Osteoblast (primary cell): ENCODE results near the gene CMIP. TPM values are rescaled to one million over a fixed set of nuclear protein-coding genes. Genes with fewer than 3 reads are reported as not detected.
A peak's percentile ranks its signal among the peaks of the same experiment; 100 is the strongest.

Experiments
- DNase-seq: peaks from one replicate; pipeline ENCODE4 v3.0.0; 2011; ENCODE audit warnings: low spot score, mixed read lengths; ENCODE audit not compliant: insufficient read length; ENCODE audit errors: missing footprints
- H2AFZ ChIP-seq: 2 replicates; pipeline ENCODE4 v1.6.0; 2011; ENCODE audit warnings: mild to moderate bottlenecking, low read length
- H3K27ac ChIP-seq: 2 replicates; pipeline ENCODE4 v1.5.1; 2011; ENCODE audit warnings: mild to moderate bottlenecking, low read depth, low read length, moderate library complexity
- H3K27me3 ChIP-seq: 2 replicates; pipeline ENCODE4 v1.6.0; 2012; ENCODE audit warnings: mild to moderate bottlenecking, control low read depth, inconsistent platforms, low read length, moderate library complexity; ENCODE audit not compliant: insufficient read depth
- H3K36me3 ChIP-seq: 2 replicates; pipeline ENCODE4 v1.5.1; 2011; ENCODE audit warnings: mild to moderate bottlenecking, low read length, control low read depth, moderate library complexity; ENCODE audit not compliant: insufficient read depth
- H3K4me1 ChIP-seq: 2 replicates; pipeline ENCODE4 v1.5.1; 2011; ENCODE audit warnings: mild to moderate bottlenecking, low read length, control low read depth, moderate library complexity; ENCODE audit not compliant: insufficient read depth
- H3K4me2 ChIP-seq: 2 replicates; pipeline ENCODE4 v1.6.0; 2011; ENCODE audit warnings: mild to moderate bottlenecking, low read length; ENCODE audit not compliant: insufficient read depth
- H3K4me3 ChIP-seq: fragments of 200-600 bp; sonication (generic); 3 replicates; pipeline ENCODE4 v1.5.1; 2012; ENCODE audit warnings: mild to moderate bottlenecking, low read length, inconsistent platforms; ENCODE audit not compliant: insufficient read depth
- H3K79me2 ChIP-seq: 2 replicates; pipeline ENCODE4 v1.6.0; 2012; ENCODE audit warnings: mild to moderate bottlenecking, low read length, control low read depth, inconsistent platforms; ENCODE audit not compliant: insufficient read depth
- H3K9me3 ChIP-seq: 2 replicates; pipeline ENCODE4 v1.5.1; 2011; ENCODE audit warnings: low read depth, low read length, control low read depth
- H4K20me1 ChIP-seq: 2 replicates; pipeline ENCODE4 v1.6.0; 2012; ENCODE audit warnings: mild to moderate bottlenecking, low read length, control low read depth; ENCODE audit not compliant: insufficient read depth
- total RNA-seq: library from RNA; depleted of rRNA; stranded (reverse); fragments of >200 nt; gene quantifications from 2 replicates; pipeline ENCODE4 v1.2.3, GENCODE V29; 2012
- TF ChIP-seq, protein P1 (sequence below): IDR thresholded peaks from 2 replicates; pipeline ENCODE4 v1.5.1; 2011; ENCODE audit warnings: mild to moderate bottlenecking, low read depth, low read length, moderate library complexity; ENCODE audit errors: extremely low read depth

The CMIP gene
- total RNA-seq, 1 donor: 8.3 TPM

DNA sequence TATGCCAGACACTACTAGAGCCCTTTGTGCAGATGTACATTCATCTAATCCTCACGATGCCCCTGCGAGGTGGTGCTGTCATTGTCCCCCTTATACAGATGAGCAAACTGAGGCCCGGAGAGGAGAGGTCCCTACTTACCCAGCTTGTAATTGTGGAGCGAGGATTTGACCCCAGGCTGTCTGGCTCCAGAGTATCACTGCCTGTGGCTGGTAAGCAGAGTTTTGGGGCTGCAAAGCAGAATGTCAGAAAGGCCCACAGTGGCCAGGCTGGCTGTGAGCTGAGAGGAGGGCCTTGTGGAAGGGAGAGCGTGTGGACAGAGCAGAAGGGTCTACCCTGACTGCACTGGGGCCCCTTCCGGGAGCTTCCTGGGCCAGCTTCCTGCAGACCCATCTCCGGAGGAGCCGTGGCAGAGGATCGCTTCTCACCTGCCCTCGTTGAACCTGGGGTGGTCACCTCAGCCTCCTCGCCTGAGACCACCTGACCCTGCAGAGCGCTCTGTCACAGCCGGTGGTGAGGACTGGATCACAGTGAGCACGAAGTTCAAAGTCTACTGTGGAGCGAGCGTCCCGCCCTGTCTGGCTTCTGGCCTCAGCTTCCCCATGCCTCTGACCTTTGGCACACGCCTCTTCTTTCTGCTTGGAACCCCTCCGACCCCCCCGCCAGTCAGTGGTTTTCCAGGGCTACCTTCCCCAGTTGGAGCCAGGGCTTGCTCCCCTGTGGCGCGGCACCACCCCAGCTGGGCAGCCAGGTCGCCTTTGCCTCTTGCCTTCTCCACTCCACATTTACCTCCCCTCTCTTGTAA lies 12.1 kb downstream of the CMIP start:
- no peak overlapping the region for H2AFZ ChIP-seq
- H3K79me2 ChIP-seq: peaks cover 83% of the 10 kb centered on the region
- no peak overlapping the region for H3K4me3 ChIP-seq
- no peaks in the 10 kb centered on the region for H3K27me3 ChIP-seq
- no peak overlapping the region for H3K4me2 ChIP-seq
- H3K27ac ChIP-seq: no peak overlapping the region
- TF ChIP-seq, protein P1, sequence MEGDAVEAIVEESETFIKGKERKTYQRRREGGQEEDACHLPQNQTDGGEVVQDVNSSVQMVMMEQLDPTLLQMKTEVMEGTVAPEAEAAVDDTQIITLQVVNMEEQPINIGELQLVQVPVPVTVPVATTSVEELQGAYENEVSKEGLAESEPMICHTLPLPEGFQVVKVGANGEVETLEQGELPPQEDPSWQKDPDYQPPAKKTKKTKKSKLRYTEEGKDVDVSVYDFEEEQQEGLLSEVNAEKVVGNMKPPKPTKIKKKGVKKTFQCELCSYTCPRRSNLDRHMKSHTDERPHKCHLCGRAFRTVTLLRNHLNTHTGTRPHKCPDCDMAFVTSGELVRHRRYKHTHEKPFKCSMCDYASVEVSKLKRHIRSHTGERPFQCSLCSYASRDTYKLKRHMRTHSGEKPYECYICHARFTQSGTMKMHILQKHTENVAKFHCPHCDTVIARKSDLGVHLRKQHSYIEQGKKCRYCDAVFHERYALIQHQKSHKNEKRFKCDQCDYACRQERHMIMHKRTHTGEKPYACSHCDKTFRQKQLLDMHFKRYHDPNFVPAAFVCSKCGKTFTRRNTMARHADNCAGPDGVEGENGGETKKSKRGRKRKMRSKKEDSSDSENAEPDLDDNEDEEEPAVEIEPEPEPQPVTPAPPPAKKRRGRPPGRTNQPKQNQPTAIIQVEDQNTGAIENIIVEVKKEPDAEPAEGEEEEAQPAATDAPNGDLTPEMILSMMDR: no peak
- H3K4me1 ChIP-seq: peaks cover 11% of the 10 kb centered on the region
- H4K20me1 ChIP-seq: peaks cover 71% of the 10 kb centered on the region
- no peak for DNase-seq
- H3K9me3 ChIP-seq: no peaks in the 10 kb centered on the region
- peaks cover 4% of the 10 kb centered on the region for H3K36me3 ChIP-seq

- Histone ChIP-seq H3K27ac (peak overlapping the region; percentile 68), H3K27me3 (no peaks in the 10 kb centered on the region), H3K4me1 (peaks cover 13% of the 10 kb centered on the region), H3K36me3 (peaks cover 4% of the 10 kb centered on the region), H3K9me3 (no peaks in the 10 kb centered on the region), H3K79me2 (peaks cover 78% of the 10 kb centered on the region), H3K4me2 (peak overlapping the region; percentile 58), H2AFZ (no peak overlapping the region), H4K20me1 (peaks cover 71% of the 10 kb centered on the region), H3K4me3 (no peak overlapping the region)
- TF ChIP-seq, protein P1: no peak
- DNase-seq: peak; percentile 99
These were observed 12.9 kb downstream of the CMIP start for GRCh38 chr16:81457326-81458133.

DNA sequence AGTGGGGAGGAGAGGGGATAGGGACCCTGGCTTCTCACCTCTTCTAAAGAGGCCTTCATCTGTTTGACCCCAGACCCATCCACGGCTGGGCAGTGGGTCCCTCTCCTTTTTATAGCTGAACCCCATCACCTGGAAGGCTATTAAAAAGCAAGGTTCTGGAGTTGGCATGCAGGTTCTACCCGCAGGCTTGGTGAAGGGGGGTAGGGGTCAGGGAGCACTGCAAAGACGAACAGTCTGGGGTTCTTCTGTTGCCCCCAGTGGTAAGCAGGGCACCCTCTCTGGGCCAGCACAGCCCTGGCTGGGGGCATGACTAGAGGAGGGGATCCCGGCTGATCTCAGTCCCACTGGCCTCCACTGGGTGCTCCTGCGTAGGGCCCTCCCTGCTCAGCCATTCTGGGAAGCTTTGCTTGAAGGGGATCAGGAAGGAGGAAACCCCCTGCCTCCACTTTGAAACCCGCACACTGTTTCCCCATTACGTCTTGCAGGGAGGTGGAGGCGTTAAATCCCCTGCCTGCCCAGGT lies 13.6 kb downstream of the CMIP start:
- peak; percentile 47 for DNase-seq
- peaks cover 4% of the 10 kb centered on the region for H3K36me3 ChIP-seq
- no peak overlapping the region for H3K4me3 ChIP-seq
- peaks cover 76% of the 10 kb centered on the region for H3K79me2 ChIP-seq
- no peaks in the 10 kb centered on the region for H3K27me3 ChIP-seq
- peaks cover 20% of the 10 kb centered on the region for H3K4me1 ChIP-seq
- TF ChIP-seq, protein P1: no peak
- no peak overlapping the region for H2AFZ ChIP-seq
- H3K9me3 ChIP-seq: no peaks in the 10 kb centered on the region
- peaks cover 70% of the 10 kb centered on the region for H4K20me1 ChIP-seq
- peak overlapping the region; percentile 58 for H3K4me2 ChIP-seq
- H3K27ac ChIP-seq: peak overlapping the region; percentile 68
